Coronary artery (tissue), 2 donors: ENCODE results near the gene KBTBD3.

Experiments used
- DNase-seq: peaks from one replicate; pipeline ENCODE4 v3.0.0-alpha.2; 2017; ENCODE audit warnings: low spot score
- H3K27ac ChIP-seq, 2 donors: fragments of 200-600 bp; sonication (generic); one replicate each; pipeline ENCODE4 v1.5.1; 2016 to 2019
- H3K4me3 ChIP-seq: fragments of 200-600 bp; sonication (generic); 2 replicates; pipeline ENCODE4 v1.5.1; 2016; ENCODE audit warnings: mild to moderate bottlenecking, moderate library complexity
- CTCF ChIP-seq: fragments of 200-600 bp; sonication (generic); IDR thresholded peaks from one replicate; pipeline ENCODE4 v1.5.1; 2019; ENCODE audit warnings: antibody characterized with exemption

Gene KBTBD3

GRCh38 chr11:106076919-106077608 is at the start of gene KBTBD3:
Gene KBTBD3, minus strand, starts transcription at chr11:106077347. Its CDS starts 18,250 bp downstream, at chr11:106059097.
- H3K4me3 ChIP-seq: peak within 1 kb of the TSS; percentile 76
- DNase-seq: peak; percentile 99
- peak within 1 kb of the TSS; percentile 91 to 97 for H3K27ac ChIP-seq
- no peak for TF ChIP-seq CTCF

GRCh38 chr11:106121570-106122320 is 44.6 kb upstream of the KBTBD3 start:
- no peak for TF ChIP-seq CTCF
- no peak for DNase-seq
- H3K4me3 ChIP-seq: no peak overlapping the region
- H3K27ac ChIP-seq: no peak overlapping the region

GRCh38 chr11:106105986-106106385 is 28.8 kb upstream of the KBTBD3 start:
- Histone ChIP-seq H3K27ac (no peak overlapping the region), H3K4me3 (no peak overlapping the region)
- no peak for TF ChIP-seq CTCF
- DNase-seq: no peak

DNA sequence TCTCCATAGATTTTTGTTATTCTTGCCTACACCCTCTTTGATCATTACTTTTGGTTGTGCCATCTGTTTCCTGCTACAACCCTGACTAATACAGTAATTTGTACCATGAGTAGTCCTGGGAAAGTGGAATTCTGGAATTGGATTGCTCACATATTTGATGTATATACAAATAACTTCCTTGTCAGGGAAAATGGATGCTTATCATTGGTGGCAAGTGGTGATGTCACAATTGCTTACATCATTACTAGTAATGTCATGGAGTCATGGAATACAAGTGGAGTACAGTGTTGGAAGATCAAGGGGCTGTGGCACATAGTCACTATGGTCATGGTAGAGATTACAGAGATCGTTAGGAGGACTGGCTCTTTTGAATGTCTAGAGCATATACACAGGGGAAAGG is 24.7 kb upstream of the KBTBD3 start:
- DNase-seq: no peak
- TF ChIP-seq CTCF: no peak
- Histone ChIP-seq H3K4me3 (no peak overlapping the region), H3K27ac (no peak overlapping the region)

GRCh38 chr11:106101370-106101769 is 24.2 kb upstream of the KBTBD3 start:
- Histone ChIP-seq H3K27ac (no peak overlapping the region), H3K4me3 (no peak overlapping the region)
- no peak for TF ChIP-seq CTCF
- no peak for DNase-seq

GRCh38 chr11:106098893-106099553 is 21.9 kb upstream of the KBTBD3 start:
- no peak overlapping the region for H3K4me3 ChIP-seq
- no peak overlapping the region for H3K27ac ChIP-seq
- no peak for TF ChIP-seq CTCF
- DNase-seq: no peak
